NCI-H1694 treated with DMSO at 0.1 percent for 48 hours (cell line): Measurements from ENCODE around the gene CPPED1.

Experiments used
- DNase-seq: peaks from one replicate; lab custom pipeline; 2025; lab: John Stamatoyannopoulos, UW

Gene CPPED1

DNA sequence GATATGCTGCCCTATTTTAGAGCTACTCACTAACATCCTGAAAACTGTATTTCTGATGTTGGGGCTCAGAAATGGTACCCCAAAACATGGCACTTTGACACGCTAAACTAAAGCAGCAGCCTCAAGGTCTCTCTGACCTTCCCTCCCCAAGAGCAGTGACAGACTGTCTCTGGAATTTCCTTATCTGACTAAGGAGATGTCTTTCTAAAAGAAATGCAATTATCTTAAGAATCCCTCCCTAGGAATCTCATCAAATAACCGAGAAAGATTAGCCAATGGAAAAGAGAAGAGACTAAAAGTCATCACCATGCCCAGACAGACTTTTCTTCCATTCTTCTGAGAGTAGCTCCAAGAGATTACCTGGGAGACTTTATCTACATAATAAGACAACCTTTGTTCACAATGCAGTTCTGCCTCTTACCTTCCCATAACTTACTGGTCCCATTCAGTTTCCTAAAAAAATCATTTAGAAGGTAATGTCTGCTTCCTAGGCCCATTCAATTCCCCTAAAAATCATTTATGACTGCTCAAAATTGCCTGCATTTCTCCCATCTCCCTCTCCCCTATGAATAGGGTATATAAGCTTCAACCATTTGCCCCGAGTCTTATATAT lies 123.9 kb downstream of the CPPED1 start:
- DNase-seq = no peak

DNA sequence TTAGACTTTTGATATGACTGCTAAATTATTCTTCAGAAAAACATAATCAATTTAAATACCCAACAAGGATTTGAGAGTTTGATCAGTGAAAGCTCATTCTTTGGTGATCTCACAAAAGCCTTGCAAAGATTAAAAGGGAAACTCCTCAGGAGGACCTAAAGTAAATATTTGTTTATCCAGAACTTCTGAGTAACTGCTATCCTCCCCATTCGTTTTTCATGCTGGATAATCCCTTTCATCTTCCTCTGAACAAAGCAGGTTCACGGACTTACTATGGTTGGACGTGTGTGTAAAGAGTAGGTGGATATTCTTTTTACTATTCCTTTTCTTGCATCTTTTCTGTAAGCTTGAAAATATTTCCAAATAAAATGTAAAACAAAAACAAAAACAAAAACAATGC lies 124.7 kb downstream of the CPPED1 start:
- no peak for DNase-seq

DNA sequence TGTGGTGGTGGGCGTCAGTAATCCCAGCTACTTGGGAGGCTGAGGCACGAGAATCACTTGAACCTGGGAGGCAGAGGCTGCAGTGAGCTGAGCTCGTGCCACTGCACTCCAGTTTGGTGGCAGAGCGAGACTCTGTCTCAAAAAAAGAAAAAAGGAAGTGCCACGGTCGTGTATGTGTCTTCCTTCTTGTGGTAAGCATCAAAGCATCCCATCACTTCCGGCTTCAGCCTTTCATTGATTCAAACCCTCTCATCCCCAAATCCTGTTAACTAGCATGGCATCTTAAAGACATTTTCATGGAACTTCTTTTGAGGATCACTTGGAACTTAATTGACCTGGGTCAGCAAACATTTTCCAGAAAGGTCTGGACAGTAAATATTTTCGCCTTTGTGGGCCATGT lies 126.2 kb downstream of the CPPED1 start:
- DNase-seq = no peak

DNA sequence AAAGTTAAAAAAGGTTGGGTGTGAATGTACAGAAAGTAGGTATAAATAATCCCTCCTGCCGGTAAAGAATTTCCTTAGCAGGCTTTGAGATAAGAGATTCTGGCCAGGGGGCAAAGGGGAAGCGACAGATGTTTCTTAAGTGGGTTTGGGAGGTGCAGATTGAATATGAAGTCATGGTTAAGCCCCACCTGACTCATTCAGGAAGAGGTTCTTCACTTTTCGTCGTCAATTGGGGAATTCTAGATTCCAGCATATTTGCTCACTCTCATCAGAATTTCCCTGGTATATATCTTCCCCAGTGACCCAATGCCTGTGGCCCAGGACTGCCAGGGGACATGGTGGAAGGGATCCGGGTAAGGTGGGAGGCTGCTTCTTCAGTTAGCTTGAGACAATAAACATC lies 127.8 kb downstream of the CPPED1 start:
- DNase-seq = no peak

DNA sequence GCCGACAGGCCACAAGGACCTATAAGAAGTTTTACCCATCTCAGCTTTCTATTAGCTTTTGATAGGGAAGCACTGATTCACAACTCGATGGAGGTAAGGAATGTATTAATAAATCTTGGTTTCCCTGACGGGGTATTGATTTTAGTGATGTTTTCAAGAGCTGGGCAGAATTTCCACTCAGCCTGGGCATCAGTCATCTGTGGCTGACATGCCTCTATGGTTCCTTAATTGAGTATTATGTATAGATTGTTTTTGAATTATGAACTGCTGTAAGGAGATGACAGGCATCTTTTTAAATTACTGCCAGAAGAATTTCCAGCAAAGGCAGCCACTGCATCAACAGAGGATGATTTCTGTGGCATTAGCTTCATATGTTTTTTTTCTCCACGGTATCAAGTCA lies 128.6 kb downstream of the CPPED1 start:
- no peak for DNase-seq

DNA sequence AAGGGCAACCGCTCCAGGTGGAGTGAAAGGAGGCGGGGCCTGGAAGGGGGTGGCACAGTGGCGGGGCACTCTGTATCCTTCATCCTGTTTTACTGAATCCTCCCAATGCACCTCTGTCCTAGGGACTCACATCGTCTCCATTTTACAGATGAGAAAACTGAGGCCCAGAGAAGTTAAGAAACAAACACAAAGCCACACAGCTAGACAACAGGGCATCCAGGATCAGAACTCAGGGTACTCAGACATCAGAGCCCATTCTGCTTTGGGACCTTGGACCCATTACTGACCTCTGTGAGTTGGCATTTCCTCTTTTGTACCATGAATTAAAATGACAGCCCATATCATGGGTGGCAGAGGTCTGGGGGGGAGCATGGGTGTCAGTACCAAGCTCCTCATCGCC lies 129.2 kb downstream of the CPPED1 start:
- no peak for DNase-seq

DNA sequence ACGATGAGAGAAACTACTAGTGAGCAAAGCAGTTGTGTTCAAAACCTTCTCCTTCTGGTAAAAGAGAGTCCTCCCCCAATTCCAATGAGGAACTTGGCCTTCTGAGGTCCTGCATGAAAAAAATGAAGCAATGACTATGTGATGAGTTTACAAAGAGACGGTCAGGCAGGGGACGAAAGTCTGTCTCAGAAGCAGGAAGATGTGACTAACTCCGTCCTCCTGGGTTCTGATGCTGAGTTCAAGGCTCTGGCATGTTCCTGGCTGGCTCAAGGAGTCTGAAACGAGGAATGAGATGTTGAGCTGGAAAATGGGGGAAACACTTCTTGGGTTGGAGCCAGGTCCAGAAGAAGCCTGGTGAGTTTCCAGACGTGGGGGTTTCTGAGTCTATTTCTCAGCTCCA lies 129.6 kb downstream of the CPPED1 start:
- no peak for DNase-seq

DNA sequence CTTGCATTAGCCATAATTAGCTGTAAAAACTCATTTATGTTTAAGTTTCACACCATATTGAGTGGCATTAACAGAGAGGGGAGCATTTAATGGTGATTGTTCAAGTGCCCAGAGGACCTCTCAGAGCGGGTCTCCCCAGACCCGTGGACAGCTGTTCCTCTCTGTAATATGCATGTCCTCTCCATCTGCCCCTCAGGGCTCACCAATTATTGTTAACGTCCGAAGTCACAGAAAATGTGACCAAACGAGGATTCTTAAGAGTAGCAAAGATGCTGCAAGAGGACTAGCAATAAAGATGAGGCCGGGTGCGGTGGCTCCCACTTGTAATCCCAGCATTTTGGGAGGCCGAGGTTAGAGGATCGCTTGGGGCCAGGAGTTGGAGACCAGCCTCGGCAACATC lies 130.2 kb downstream of the CPPED1 start:
- no peak for DNase-seq

DNA sequence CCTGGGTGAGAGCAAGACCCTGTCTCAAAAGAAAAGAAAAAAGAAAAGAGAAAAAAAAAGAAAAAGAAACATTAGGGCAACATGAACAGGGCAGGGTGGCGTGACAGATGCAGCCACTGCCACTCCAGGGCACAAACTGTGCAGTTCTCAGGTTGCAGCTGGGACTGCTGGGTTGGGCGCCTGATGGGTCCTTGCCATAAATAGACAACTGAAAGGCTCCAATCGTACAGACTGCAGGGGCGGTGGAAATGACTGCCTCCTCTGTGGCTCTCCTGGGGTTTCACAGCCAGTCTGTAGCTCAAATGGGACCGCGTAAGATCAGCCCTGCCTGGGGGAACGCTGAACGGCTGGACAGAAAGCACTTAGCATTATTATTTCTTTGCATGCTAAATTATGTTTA lies 130.7 kb downstream of the CPPED1 start:
- peak; percentile 27 for DNase-seq

DNA sequence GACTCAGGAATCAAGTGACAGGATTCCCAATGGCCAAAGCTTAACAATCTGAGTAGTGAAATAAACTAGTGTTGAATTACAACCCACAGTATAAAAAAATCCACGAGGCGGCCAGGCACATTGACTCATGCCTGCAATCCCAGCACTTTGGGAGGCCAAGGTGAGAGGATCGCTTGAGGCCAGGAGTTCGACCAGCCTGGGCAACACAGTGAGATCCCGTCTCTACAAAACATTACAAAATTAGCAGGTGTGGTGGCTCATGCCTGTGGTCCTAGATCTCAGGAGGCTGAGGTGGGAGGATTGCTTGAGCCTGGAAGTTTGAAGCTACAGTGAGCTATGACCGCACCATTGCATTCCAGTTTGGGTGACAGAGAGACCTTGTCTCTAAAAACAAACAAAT lies 133.8 kb downstream of the CPPED1 start:
- DNase-seq = no peak

DNA sequence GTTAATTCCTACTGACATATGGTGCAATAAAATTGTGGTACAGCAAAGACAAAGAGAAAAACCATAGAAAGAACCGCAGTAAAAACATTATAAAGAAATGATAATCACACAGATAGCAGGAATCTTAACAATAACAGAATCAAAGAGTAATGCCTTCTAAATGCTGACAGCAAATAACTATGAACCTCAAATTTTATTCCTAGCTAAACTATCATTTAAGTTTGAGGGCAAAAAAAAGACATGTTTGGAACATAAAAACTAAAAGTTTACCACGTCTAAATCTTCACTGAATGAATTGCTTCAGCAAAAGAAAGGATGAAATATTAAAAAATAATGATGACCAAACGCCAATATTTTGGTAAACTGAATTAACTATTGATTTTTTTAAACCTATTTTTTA lies 135.8 kb downstream of the CPPED1 start:
- DNase-seq = no peak

DNA sequence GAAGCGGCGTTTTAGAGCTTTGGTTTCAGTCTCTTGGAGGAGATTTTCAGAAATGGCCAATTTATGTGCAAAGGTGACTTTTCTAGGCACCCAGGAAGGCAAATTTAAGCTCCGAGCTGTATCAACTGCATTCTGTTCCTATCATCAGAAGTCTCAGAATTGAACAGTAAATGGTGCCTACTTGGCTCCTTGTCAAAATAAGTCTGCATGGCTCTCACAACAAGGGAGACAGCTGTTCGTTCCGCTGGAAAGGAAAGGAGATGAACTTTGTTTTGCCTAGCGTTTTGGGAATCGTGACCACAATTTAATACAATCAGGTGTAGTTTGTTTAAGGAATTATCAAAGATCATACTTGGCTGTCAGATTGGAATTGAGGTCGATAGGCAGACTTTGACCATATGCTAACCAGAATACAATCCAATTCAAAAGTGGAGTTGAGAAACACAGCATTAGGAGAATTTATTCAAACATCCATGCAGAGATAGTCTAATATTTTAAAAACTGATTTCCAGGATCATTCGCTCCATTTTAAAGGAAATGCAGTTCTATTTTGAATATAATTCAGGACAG lies 139.4 kb downstream of the CPPED1 start:
- DNase-seq = peak; percentile 34

DNA sequence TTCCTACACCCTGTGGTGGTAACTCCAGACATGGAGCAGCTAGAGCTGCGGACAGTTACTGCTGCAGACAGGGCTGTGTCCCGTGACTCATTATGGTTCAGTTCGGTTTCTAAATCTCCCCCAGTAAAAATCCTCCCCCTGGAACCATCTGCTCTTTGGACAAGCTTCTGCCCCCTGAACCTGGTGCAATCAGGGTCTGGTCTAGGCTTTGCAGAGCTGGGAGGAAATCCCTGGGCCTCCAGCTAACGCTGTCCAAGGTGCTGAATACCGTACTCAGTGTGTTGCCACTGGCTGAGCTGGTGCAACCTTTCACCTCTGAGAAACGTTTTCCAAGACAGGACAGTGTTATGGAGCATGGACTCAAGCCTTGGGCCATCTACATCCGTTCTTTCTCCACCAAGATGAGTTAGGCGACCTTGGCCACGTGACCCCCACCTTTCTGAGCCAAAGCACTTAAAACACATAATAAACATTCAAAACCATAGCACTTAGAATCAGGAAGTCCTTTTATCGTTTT lies 142.0 kb downstream of the CPPED1 start:
- no peak for DNase-seq

DNA sequence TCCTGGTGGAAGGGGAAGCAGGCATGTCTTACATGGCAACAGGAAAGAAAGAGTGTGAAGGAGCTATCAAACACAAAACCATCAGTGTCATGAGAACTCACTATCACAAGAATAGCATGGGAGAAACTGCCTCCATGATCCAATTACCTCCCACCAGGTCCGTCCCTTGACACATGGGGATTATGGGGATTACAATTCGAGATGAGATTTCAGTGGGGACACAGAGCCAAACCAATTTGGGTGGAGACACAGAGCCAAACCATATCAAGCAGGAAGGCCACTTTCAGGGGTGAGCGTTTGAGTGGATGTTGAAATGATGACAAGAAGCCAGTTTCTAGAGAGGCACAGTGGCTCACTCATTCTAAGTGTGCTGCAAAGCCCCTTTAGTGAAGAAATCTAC lies 143.8 kb downstream of the CPPED1 start:
- no peak for DNase-seq

DNA sequence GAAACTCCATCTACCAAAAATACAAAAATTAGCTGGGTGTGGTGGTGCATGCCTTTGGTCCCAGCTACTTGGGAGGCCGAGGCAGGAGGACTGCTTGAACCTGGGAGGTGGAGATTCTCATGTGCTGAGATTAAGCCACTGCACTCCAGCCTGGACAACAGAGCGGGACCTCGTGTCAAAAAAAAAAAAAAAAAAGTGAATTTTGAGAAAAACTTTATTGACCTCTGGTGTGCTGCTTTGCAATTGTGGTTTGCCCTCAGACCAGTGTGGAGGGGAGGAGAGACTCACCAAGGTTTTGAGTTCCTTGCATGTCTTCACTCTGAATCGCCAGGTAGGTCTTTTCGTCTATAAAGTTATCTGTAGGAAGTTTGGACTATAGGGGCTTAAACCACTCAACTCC lies 145.2 kb downstream of the CPPED1 start:
- no peak for DNase-seq

DNA sequence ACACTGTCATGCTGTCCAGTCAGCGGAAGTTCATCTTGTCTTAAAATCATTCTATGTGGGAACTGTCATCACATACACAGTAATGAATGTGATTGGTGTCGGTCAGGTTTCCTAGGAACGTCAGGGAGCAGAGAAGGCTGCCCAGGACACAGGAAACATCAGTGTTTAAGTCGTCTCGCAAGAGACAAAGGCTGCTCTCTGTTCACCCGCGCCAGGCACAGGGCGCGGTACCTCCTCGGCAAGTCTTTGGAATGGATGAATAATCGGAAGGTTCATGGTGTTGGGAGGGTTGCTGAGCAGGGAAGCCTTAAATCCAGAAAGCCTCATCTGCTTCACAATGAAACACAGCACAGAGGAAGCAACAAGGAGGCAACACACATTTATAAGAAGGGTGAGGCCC lies 148.2 kb downstream of the CPPED1 start:
- no peak for DNase-seq

DNA sequence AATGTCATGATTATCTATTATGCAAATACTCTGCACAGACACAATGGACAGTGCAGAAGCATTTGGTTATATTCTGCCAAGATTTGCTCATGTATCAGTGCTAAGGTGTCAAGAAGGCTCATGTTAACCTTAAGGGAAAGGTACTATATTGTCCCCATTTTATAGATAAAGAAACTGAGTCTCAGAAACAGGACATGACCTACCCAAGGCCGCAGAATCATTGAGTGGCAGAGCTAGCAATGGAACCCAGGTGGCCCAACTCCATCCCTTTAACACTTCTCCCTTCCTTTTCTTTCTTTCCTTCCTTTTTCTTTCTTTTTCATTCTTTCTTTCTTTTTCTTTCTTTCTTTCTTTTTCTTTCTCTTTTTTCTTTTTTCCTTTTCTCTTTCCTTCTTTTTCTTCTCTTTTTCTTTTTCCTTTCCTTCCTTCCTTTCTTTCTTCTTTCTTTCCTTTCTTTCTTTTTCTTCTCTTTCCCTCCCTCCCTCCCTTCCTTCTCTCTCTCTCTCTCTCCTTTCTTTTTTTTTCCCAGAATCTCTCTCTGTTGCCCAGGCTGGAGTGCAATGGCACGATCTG lies 149.8 kb downstream of the CPPED1 start:
- DNase-seq = no peak

DNA sequence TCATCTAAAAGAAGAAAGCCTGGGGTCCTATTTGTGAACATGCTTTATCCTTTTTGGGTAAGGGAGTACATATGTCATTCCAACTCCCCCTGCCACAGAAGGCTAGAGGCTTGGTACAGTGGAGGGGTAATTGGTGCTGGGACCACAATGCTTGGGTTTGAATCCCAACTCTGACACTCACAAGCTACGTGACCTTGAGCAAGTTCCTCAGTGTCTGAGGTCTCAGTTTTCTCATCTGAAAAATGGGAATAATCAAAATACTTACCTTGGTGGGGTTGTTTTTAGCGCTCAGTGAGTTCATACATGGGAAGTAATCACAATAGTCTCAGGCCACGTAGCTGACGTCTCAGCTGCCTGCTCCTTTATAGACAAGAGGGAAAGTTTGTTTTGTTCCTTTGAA lies 150.8 kb downstream of the CPPED1 start:
- no peak for DNase-seq

DNA sequence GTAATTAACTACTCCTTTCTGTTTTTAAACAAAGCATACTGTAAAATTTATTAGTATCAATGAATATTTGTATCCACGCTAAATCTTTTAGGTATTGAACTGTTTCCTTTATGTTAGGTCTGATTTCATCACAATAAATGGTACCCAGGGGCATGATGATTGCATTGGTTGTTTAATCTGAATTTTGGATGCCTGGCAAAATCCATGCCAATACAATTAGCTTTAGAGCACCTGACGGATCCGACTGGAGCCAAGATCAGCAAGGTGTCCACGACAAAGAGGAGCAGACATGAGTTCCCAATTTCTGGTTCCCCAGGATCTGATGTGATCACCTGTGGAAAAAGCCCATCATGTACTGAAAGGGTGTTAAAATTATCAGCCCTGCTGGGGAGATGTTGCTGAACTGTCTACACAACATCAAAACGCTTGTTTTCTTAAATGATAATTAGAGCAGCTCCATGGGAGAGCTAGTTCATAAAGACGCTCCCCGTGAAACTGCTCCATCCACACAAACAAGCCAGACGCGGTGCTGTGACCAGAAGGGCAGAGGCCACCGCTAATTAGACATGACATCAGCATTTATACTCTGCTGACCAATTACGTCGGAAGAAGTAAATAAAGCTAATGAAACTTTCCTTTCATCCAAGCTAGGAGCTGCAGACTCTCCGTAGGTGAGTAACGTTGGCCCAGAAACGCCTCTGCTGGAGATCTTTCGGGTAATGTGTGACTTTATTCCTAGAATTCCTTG lies 151.7 kb downstream of the CPPED1 start:
- no peak for DNase-seq

DNA sequence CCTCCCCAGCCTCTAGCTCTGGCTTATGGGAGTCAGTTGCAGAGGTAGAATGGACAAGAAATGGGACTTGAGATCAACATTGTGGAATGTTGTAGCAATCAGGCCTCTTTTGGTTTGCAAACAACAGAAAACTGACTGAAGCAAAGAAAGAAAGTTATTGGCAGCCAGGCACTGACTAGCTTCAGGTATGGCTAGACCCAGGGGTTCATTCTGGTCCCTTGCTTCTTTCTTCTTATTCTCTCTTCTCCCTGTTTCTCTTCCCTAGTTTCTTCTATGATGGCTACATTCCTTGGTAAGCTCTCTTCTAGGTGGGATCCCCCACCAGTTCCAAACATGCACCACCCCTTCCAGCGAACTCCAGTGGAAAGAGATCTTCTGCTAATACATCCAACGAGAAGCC lies 154.3 kb downstream of the CPPED1 start:
- DNase-seq = no peak

DNA sequence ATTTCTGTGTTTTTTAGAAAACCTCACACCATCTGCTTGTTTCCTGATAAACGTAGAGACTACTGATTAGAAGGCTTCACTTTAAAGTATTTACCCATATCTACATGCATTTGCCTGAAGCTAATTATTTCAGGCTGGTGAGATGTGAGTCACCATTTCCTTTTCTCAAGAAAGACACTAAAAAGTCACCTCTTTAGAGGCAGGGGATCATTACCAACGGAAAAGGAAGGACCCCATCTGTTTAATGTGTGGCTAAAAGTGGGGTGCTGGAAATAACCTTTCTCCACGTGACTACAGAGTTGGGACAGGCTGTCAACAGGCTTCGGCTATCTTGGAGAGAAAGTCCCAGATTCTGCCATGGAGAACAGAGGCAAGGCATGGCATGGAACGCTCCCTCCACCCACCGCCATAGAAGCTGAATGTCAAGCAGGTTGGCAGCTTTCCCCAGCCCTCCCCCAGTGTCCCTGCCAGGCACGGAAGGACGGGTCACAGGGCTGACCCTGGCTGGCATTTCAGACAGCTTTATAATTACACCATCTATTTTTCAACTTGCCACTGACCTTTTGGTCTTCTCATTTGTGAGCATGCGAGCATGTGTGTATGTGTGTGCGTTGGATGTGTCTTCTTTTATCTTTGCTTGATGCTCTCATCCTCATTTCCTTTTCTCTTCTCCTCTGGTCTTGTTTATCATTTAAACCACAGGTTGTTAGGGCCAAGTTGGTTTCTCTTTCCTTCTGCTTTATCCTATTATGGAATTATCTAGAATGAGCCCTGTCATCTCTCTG lies 157.0 kb downstream of the CPPED1 start:
- no peak for DNase-seq

DNA sequence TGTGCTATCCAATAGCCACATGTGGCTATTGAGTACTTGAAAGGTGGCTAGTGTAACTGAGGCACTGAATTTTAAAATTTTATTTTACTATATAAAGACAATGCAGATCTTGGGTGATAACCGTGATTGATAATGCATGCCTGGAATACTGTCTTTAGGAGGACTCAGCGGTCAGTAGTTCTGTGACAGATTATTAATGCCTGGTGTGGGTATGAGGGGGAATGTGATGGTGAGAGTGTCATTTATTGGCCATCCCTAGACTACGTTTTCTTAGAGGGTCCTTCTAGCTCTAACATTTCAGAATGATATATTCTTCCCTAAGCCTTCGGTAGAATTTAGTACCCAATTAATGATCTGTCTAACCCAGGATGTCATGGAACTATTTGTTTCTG lies 157.6 kb downstream of the CPPED1 start:
- no peak for DNase-seq
